Renal cortical epithelial cell (primary cell): ENCODE measurements around the gene RUNX3. TPM values are rescaled to one million over a fixed set of nuclear protein-coding genes. Genes with fewer than 3 reads are reported as not detected.

Experiments used
- DNase-seq: peaks from one replicate; pipeline ENCODE4 v3.0.0-alpha.2; 2011; ENCODE audit warnings: low read depth
- total RNA-seq: library from RNA; depleted of rRNA; stranded (reverse); fragments of >200 nt; gene quantifications from 2 replicates; pipeline ENCODE4 v1.2.3, GENCODE V29; 2014

RUNX3 gene
- total RNA-seq, 1 donor from 2014 or later, result 0.05 TPM

GRCh38 chr1:24888061-24888970, 41.8 kb downstream of the RUNX3 start:
- DNase-seq, result no peak

GRCh38 chr1:24886241-24886640, 43.8 kb downstream of the RUNX3 start:
- no peak for DNase-seq

- DNase-seq, result no peak
Measured at GRCh38 chr1:24884751-24885150, 45.3 kb downstream of the RUNX3 start.

GRCh38 chr1:24881034-24881433, 49.0 kb downstream of the RUNX3 start:
- no peak for DNase-seq

GRCh38 chr1:24878775-24879742, 51.0 kb downstream of the RUNX3 start:
- DNase-seq, result no peak

- DNase-seq, result no peak
Measured at GRCh38 chr1:24878045-24878444, 52.0 kb downstream of the RUNX3 start.

GRCh38 chr1:24875991-24876506, 54.0 kb downstream of the RUNX3 start:
- no peak for DNase-seq

GRCh38 chr1:24875257-24875656, 54.8 kb downstream of the RUNX3 start:
- no peak for DNase-seq

GRCh38 chr1:24874611-24875234, 55.4 kb downstream of the RUNX3 start:
- DNase-seq, result no peak

- DNase-seq, result no peak
Measured at GRCh38 chr1:24874056-24874455, 56.0 kb downstream of the RUNX3 start.

GRCh38 chr1:24873148-24873547, 56.9 kb downstream of the RUNX3 start:
- DNase-seq, result no peak

- no peak for DNase-seq
Measured at GRCh38 chr1:24872061-24872850, 57.8 kb downstream of the RUNX3 start.

- no peak for DNase-seq
Measured at GRCh38 chr1:24871306-24871901, 58.7 kb downstream of the RUNX3 start.

GRCh38 chr1:24870551-24871195, 59.4 kb downstream of the RUNX3 start:
- DNase-seq, result no peak

GRCh38 chr1:24868016-24868875, 61.8 kb downstream of the RUNX3 start:
- DNase-seq, result no peak

GRCh38 chr1:24867084-24867870, 62.8 kb downstream of the RUNX3 start:
- no peak for DNase-seq

- DNase-seq, result no peak
Measured at GRCh38 chr1:24866211-24867083, 63.6 kb downstream of the RUNX3 start.
